Vagina (tissue), 2 donors: ENCODE measurements around the gene WDFY3. TPM values are rescaled to one million over a fixed set of nuclear protein-coding genes. Genes with fewer than 3 reads are reported as not detected.
A peak's percentile ranks its signal among the peaks of the same experiment; 100 is the strongest.

Experiments used
- DNase-seq, 2 donors: peaks; one replicate each; pipeline ENCODE4 v3.0.0-alpha.2; 2017; ENCODE audit errors: extremely low spot score in 2 of 2
- H3K27ac ChIP-seq: fragments of 200-600 bp; sonication (generic); one replicate; pipeline ENCODE4 v1.5.1; 2019
- H3K27me3 ChIP-seq: fragments of 200-600 bp; sonication (generic); one replicate; pipeline ENCODE4 v1.5.1; 2019
- H3K36me3 ChIP-seq, 2 donors: fragments of 200-600 bp; sonication (generic); one replicate each; pipeline ENCODE4 v1.5.1; 2017 to 2019
- H3K4me1 ChIP-seq: fragments of 200-600 bp; sonication (generic); one replicate; pipeline ENCODE4 v1.5.1; 2019
- H3K4me3 ChIP-seq, 2 donors: fragments of 200-600 bp; sonication (generic); 1 replicate in 1 of 2; 2 replicates in 1 of 2; pipeline ENCODE4 v1.5.1; 2016 to 2019
- H3K9me3 ChIP-seq: fragments of 200-600 bp; sonication (generic); one replicate; pipeline ENCODE4 v1.5.1; 2019
- POLR2A ChIP-seq, 2 donors: fragments of 450-650 bp; IDR thresholded peaks; one replicate each; pipeline ENCODE4 v1.6.1; 2017; ENCODE audit warnings: antibody characterized with exemption in 2 of 2, mild to moderate bottlenecking in 2 of 2, moderate library complexity in 2 of 2
- POLR2AphosphoS5 ChIP-seq, 2 donors: sonication (generic); formaldehyde crosslinking; IDR thresholded peaks; one replicate each; pipeline ENCODE4 v1.9.0; 2017; ENCODE audit warnings: antibody characterized with exemption in 2 of 2, mild to moderate bottlenecking in 2 of 2, low read depth in 1 of 2; ENCODE audit not compliant: insufficient read depth in 1 of 2
- intact Hi-C: fragments of 100-400 bp; cut with DNase I; formaldehyde crosslinking; loops from one replicate; pipeline ENCODE4 v1.15.1; 2023
- total RNA-seq: library from RNA; depleted of rRNA; stranded (reverse); fragments of >200 nt; gene quantifications from one replicate; pipeline ENCODE4 v1.2.3, GENCODE V29; 2016
- TF ChIP-seq, protein P1 (sequence below), 3 experiments: fragments of 450-650 bp in 2 of 3; fragments of 200-600 bp in 1 of 3; sonication (generic) in 1 of 3; IDR thresholded peaks; one replicate each; pipeline ENCODE4 v1.5.1; 2017 to 2019; ENCODE audit warnings: antibody characterized with exemption in 3 of 3, mild to moderate bottlenecking in 2 of 3, moderate library complexity in 2 of 3

WDFY3 gene
- total RNA-seq, 1 donor from 2014 or later = 67.8 TPM

DNA sequence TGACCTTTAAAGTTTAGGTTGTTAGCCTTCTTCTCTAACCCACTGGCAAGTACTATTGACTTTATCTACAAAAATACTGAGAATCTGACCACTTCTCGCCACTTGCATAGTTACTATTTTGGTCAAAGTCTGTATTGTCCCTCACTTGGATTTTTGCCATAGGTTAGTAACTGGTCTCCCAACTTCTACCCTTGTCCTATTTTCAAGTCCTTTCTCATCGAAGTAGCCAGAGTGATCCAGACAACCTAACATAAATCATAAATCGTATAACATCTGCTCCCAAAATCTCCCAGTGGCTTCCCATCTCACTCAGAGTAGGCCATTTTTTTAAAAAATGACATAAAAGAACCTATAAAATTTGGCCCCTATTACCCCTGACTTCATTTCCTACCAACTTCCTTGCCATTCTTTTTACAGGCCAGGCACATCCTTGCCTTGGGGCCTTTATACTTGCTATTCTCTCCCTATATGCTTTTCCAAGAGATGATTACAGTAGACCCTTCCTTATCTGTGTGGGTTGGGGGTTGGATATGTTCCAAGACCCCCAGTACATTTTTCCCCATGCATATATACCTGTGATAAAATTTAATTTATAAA lies 29.0 kb downstream of the WDFY3 start:
- intact Hi-C loops = no loop called here
- Histone ChIP-seq H3K27me3 (no peaks in the 10 kb centered on the region), H3K4me1 (peaks cover 27% of the 10 kb centered on the region), H3K4me3 (no peak overlapping the region), H3K36me3 (no peaks in the 10 kb centered on the region), H3K27ac (peak overlapping the region; percentile 5), H3K9me3 (peaks cover 4% of the 10 kb centered on the region)
- DNase-seq = no peak
- TF ChIP-seq POLR2AphosphoS5 (IDR thresholded peaks at IDR 0.05; ENCODE audit: insufficient read depth in 1 of 2, low read depth in 1 of 2) = no peak
- TF ChIP-seq POLR2A (IDR thresholded peaks at IDR 0.05) = no peak
- TF ChIP-seq, protein P1, sequence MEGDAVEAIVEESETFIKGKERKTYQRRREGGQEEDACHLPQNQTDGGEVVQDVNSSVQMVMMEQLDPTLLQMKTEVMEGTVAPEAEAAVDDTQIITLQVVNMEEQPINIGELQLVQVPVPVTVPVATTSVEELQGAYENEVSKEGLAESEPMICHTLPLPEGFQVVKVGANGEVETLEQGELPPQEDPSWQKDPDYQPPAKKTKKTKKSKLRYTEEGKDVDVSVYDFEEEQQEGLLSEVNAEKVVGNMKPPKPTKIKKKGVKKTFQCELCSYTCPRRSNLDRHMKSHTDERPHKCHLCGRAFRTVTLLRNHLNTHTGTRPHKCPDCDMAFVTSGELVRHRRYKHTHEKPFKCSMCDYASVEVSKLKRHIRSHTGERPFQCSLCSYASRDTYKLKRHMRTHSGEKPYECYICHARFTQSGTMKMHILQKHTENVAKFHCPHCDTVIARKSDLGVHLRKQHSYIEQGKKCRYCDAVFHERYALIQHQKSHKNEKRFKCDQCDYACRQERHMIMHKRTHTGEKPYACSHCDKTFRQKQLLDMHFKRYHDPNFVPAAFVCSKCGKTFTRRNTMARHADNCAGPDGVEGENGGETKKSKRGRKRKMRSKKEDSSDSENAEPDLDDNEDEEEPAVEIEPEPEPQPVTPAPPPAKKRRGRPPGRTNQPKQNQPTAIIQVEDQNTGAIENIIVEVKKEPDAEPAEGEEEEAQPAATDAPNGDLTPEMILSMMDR (IDR thresholded peaks at IDR 0.05) = no peak

DNA sequence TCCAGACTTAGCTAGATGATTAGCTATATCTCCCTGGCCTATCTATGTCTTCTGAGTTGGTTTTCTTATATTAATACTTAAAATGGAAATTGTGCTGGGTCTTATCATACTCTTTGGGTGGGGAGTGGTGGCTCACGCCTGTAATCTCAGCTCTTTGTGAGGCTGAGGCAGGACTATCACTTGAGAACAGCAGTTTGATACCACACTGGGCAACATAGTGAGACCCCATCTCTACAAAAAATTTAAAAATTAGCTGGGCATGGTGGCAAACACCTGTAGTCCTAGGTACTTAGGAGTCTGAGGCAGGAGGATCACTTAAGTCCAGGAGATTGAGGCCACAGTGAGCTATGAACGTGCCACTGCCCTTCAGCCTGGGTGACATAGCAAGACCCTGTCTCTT lies 30.4 kb downstream of the WDFY3 start:
- TF ChIP-seq, protein P1 (IDR thresholded peaks at IDR 0.05) = no peak
- no peak for TF ChIP-seq POLR2A (IDR thresholded peaks at IDR 0.05)
- no peak for TF ChIP-seq POLR2AphosphoS5 (IDR thresholded peaks at IDR 0.05; ENCODE audit: insufficient read depth in 1 of 2, low read depth in 1 of 2)
- Histone ChIP-seq H3K4me1 (peaks cover 27% of the 10 kb centered on the region), H3K36me3 (no peaks in the 10 kb centered on the region), H3K4me3 (no peak overlapping the region), H3K27ac (no peak overlapping the region), H3K9me3 (no peaks in the 10 kb centered on the region), H3K27me3 (no peaks in the 10 kb centered on the region)
- intact Hi-C loops = no loop called here
- DNase-seq = no peak

DNA sequence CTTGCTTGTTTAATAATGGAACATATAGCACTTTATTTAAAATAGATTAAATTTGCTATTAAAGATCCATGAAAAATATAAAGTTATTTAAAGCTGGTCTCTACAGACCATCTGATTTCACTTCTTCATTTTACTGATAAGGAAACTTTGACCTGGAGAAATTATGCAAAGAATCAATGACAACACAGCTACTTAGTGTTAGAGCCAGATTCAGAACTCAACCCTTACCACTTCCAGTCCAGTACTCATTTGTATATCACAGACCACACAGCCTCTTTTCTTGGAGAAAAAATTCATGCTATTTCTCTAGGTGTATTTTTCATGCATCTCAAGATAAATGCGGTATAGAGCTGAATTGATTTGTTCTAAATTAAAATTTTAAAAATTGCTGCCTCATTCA lies 34.0 kb downstream of the WDFY3 start:
- peaks cover 7% of the 10 kb centered on the region for H3K4me1 ChIP-seq
- TF ChIP-seq, protein P1 (IDR thresholded peaks at IDR 0.05) = no peak
- TF ChIP-seq POLR2A (IDR thresholded peaks at IDR 0.05) (no peak), POLR2AphosphoS5 (IDR thresholded peaks at IDR 0.05; ENCODE audit: insufficient read depth in 1 of 2, low read depth in 1 of 2) (no peak)
- intact Hi-C loops = no loop called here
- H3K27ac ChIP-seq = no peak overlapping the region
- H3K4me3 ChIP-seq = no peak overlapping the region
- no peaks in the 10 kb centered on the region for H3K9me3 ChIP-seq
- H3K27me3 ChIP-seq = no peaks in the 10 kb centered on the region
- no peak for DNase-seq
- no peaks in the 10 kb centered on the region for H3K36me3 ChIP-seq

DNA sequence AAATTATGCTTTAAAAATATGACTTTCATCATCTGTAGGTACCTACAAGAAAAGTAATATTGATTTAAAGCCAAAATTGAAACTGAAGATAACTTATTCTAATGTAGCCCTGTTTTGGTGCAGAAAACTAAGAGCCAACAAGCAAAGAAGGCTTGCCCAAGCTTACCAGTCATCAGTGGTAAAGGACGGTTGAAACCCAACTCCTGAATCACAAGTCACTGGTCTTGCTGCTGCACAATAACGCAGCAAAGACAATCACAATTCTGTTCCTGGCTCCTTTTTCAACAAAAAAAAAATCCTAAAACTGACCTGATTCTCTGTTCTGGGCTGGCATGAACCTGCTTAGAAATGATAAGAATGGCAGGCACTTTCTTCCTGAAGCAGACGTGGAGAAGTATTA lies 34.5 kb downstream of the WDFY3 start:
- Histone ChIP-seq H3K9me3 (no peaks in the 10 kb centered on the region), H3K27me3 (no peaks in the 10 kb centered on the region), H3K36me3 (no peaks in the 10 kb centered on the region), H3K4me1 (peaks cover 7% of the 10 kb centered on the region), H3K4me3 (no peak overlapping the region), H3K27ac (no peak overlapping the region)
- intact Hi-C loops = no loop called here
- TF ChIP-seq POLR2A (IDR thresholded peaks at IDR 0.05) (no peak), POLR2AphosphoS5 (IDR thresholded peaks at IDR 0.05; ENCODE audit: insufficient read depth in 1 of 2, low read depth in 1 of 2) (no peak)
- TF ChIP-seq, protein P1 (IDR thresholded peaks at IDR 0.05) = no peak
- no peak for DNase-seq

DNA sequence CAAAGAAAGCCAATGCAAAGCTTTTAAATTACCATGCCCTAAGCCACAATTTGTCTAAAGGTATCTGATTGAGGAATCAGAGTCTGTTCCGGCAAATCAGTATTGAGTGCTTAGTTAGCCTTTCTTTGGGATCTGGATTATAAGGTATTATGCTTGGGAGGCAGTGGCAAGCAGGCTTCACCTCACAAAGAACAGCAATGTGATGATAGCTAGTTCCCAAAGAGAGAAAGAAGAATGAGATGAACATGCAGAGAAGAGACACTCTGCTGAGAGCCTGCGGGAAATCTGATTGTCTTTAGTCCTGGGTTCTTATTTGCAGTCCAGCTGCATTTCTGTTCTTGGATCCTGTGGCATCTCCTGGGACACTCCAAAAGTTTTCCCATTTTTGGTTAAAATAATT lies 35.2 kb downstream of the WDFY3 start:
- no peak for DNase-seq
- H3K4me3 ChIP-seq = no peak overlapping the region
- H3K36me3 ChIP-seq = no peaks in the 10 kb centered on the region
- TF ChIP-seq POLR2A (IDR thresholded peaks at IDR 0.05) (no peak), POLR2AphosphoS5 (IDR thresholded peaks at IDR 0.05; ENCODE audit: insufficient read depth in 1 of 2, low read depth in 1 of 2) (no peak)
- TF ChIP-seq, protein P1 (IDR thresholded peaks at IDR 0.05) = no peak
- no peak overlapping the region for H3K27ac ChIP-seq
- intact Hi-C loops = no loop called here
- no peaks in the 10 kb centered on the region for H3K9me3 ChIP-seq
- peaks cover 7% of the 10 kb centered on the region for H3K4me1 ChIP-seq
- no peaks in the 10 kb centered on the region for H3K27me3 ChIP-seq
